Neural cell (in vitro differentiated cells): ENCODE results near the gene TNS3. TPM values are rescaled to one million over a fixed set of nuclear protein-coding genes. Genes with fewer than 3 reads are reported as not detected.

Experiments used
- H2AFZ ChIP-seq: fragments of 200-600, 300-800 bp; sonication (generic), shearing (Covaris generic); 2 replicates; pipeline ENCODE4 v1.6.0; 2014; ENCODE audit warnings: low read depth, mild to moderate bottlenecking, antibody characterized with exemption, low read length, moderate library complexity
- H3F3A ChIP-seq: fragments of 200-600 bp; shearing (Covaris generic); 2 replicates; pipeline ENCODE4 v1.6.1; 2016; ENCODE audit warnings: mild to moderate bottlenecking, moderate library complexity, mixed read lengths, antibody characterized with exemption, low read length; ENCODE audit not compliant: insufficient read depth, poor library complexity, severe bottlenecking
- H3K27ac ChIP-seq: fragments of 200-600, 300-800 bp; sonication (generic), shearing (Covaris generic); 2 replicates; pipeline ENCODE4 v1.5.1; 2014; ENCODE audit warnings: mild to moderate bottlenecking, low read length, moderate library complexity
- H3K27me3 ChIP-seq: fragments of 300-800, 200-600 bp; sonication (generic), shearing (Covaris generic); 2 replicates; pipeline ENCODE4 v1.6.0; 2014; ENCODE audit warnings: mild to moderate bottlenecking, low read depth, low read length, moderate library complexity; ENCODE audit not compliant: insufficient read depth
- H3K36me3 ChIP-seq: fragments of 300-800, 200-600 bp; sonication (generic), shearing (Covaris generic); 2 replicates; pipeline ENCODE4 v1.5.1; 2014; ENCODE audit warnings: mild to moderate bottlenecking, antibody characterized with exemption, low read length, moderate library complexity; ENCODE audit not compliant: insufficient read depth
- H3K4me2 ChIP-seq: fragments of 300-800, 200-600 bp; sonication (generic), shearing (Covaris generic); 2 replicates; pipeline ENCODE4 v1.6.0; 2014; ENCODE audit warnings: mild to moderate bottlenecking, low read length
- H3K4me3 ChIP-seq: fragments of 300-800, 200-600 bp; sonication (generic), shearing (Covaris generic); 2 replicates; pipeline ENCODE4 v1.5.1; 2014; ENCODE audit warnings: mild to moderate bottlenecking, low read length, moderate library complexity
- H3K79me2 ChIP-seq: fragments of 200-600 bp; shearing (Covaris generic); replicated peaks from 2 replicates; pipeline ENCODE4 v1.6.0; 2014; ENCODE audit warnings: mild to moderate bottlenecking, low read length, moderate library complexity; ENCODE audit not compliant: insufficient read depth
- H3K9ac ChIP-seq: fragments of 300-800, 200-600 bp; sonication (generic), shearing (Covaris generic); 2 replicates; pipeline ENCODE4 v1.6.1; 2016; ENCODE audit warnings: mild to moderate bottlenecking, low read length, mixed read lengths
- H3K9me2 ChIP-seq: fragments of 200-600 bp; shearing (Covaris generic); 2 replicates; pipeline ENCODE4 v1.6.1; 2016; ENCODE audit warnings: mild to moderate bottlenecking, low read length, mixed read lengths; ENCODE audit not compliant: insufficient read depth
- H3K9me3 ChIP-seq: fragments of 200-600, 300-800 bp; sonication (generic), shearing (Covaris generic); 2 replicates; pipeline ENCODE4 v1.6.1; 2016; ENCODE audit warnings: mild to moderate bottlenecking, mixed run types, low read length, moderate library complexity, mixed read lengths
- H4K20me1 ChIP-seq: fragments of 200-600 bp; shearing (Covaris generic); 2 replicates; pipeline ENCODE4 v1.6.1; 2016; ENCODE audit warnings: mild to moderate bottlenecking, mixed run types; ENCODE audit not compliant: insufficient read depth
- CTCF ChIP-seq: fragments of 450-650 bp; IDR thresholded peaks from 2 replicates; pipeline ENCODE4 v1.5.1; 2014; ENCODE audit warnings: antibody characterized with exemption, mild to moderate bottlenecking, moderate library complexity; ENCODE audit not compliant: poor library complexity, severe bottlenecking
- EP300 ChIP-seq: fragments of 450-650 bp; conservative IDR thresholded peaks from 2 replicates; pipeline ENCODE4 v1.6.1; 2014; ENCODE audit warnings: antibody characterized with exemption, mild to moderate bottlenecking, moderate library complexity; ENCODE audit not compliant: poor library complexity, severe bottlenecking
- EZH2 ChIP-seq: fragments of 200-600, 300-800 bp; shearing (Covaris generic), sonication (generic); IDR thresholded peaks from 2 replicates; pipeline ENCODE4 v1.6.1; 2014; ENCODE audit warnings: antibody characterized with exemption, low read length, borderline replicate concordance, mild to moderate bottlenecking; ENCODE audit not compliant: insufficient read depth, poor library complexity, severe bottlenecking
- MXI1 ChIP-seq: fragments of 450-650 bp; conservative IDR thresholded peaks from 2 replicates; pipeline ENCODE4 v1.6.1; 2014; ENCODE audit warnings: antibody characterized with exemption, mild to moderate bottlenecking; ENCODE audit not compliant: poor library complexity, severe bottlenecking
- POLR2AphosphoS5 ChIP-seq: IDR thresholded peaks from 2 replicates; pipeline ENCODE4 v1.6.1; 2012
- RAD21 ChIP-seq: fragments of 450-650 bp; conservative IDR thresholded peaks from 2 replicates; pipeline ENCODE4 v1.6.1; 2014; ENCODE audit warnings: antibody characterized with exemption, mild to moderate bottlenecking, moderate library complexity
- REST ChIP-seq: IDR thresholded peaks from 2 replicates; pipeline ENCODE4 v1.6.1; 2012; ENCODE audit warnings: borderline replicate concordance
- SMC3 ChIP-seq: fragments of 450-650 bp; conservative IDR thresholded peaks from 2 replicates; pipeline ENCODE4 v1.6.1; 2014; ENCODE audit warnings: antibody characterized with exemption, mild to moderate bottlenecking, moderate library complexity; ENCODE audit not compliant: poor library complexity
- TAF1 ChIP-seq: IDR thresholded peaks from 2 replicates; pipeline ENCODE4 v1.6.1; 2012; ENCODE audit warnings: low read depth
- polyA plus RNA-seq: library from polyadenylated mRNA; depleted of rRNA; stranded (reverse); fragments of >200 nt; gene quantifications from 2 replicates; pipeline ENCODE4 v1.2.3, GENCODE V29; 2014

Gene TNS3
- polyA plus RNA-seq, 1 donor from 2014 or later: 0.58 TPM

GRCh38 chr7:47514367-47514766 is 67.5 kb downstream of the TNS3 start:
- Histone ChIP-seq H3K79me2 (no peaks in the 10 kb centered on the region), H3K4me3 (no peak overlapping the region), H3K9ac (no peak overlapping the region), H2AFZ (no peak overlapping the region), H3K36me3 (no peaks in the 10 kb centered on the region), H3K27me3 (no peaks in the 10 kb centered on the region), H3K4me2 (no peak overlapping the region), H3K27ac (no peak overlapping the region), H3F3A (no peaks in the 10 kb centered on the region), H4K20me1 (no peaks in the 10 kb centered on the region), H3K9me2 (no peaks in the 10 kb centered on the region), H3K9me3 (no peaks in the 10 kb centered on the region)
- no peak for TF ChIP-seq EZH2
- no peak for TF ChIP-seq MXI1
- no peak for TF ChIP-seq TAF1
- no peak for TF ChIP-seq SMC3
- TF ChIP-seq CTCF: no peak
- no peak for TF ChIP-seq POLR2AphosphoS5

GRCh38 chr7:47513741-47514241 is 68.1 kb downstream of the TNS3 start:
- Histone ChIP-seq H3K4me3 (no peak overlapping the region), H3K27ac (no peak overlapping the region), H3F3A (no peaks in the 10 kb centered on the region), H3K9me3 (no peaks in the 10 kb centered on the region), H3K36me3 (no peaks in the 10 kb centered on the region), H3K9ac (no peak overlapping the region), H3K9me2 (no peaks in the 10 kb centered on the region), H3K79me2 (no peaks in the 10 kb centered on the region), H3K4me2 (no peak overlapping the region), H2AFZ (no peak overlapping the region), H3K27me3 (no peaks in the 10 kb centered on the region), H4K20me1 (no peaks in the 10 kb centered on the region)
- TF ChIP-seq RAD21 (no peak), EP300 (no peak), SMC3 (no peak), TAF1 (no peak), MXI1 (no peak), REST (no peak), CTCF (no peak), POLR2AphosphoS5 (no peak), EZH2 (no peak)
